MCF 10A (cell line): ENCODE data around the gene DPP9. TPM values are rescaled to one million over a fixed set of nuclear protein-coding genes. Genes with fewer than 3 reads are reported as not detected.

Experiments used
- BruUV-seq: library from RNA; stranded (reverse); fragments of 400-500 nt; replicated peaks from 2 replicates; lab custom pipeline; 2021; lab: Mats Ljungman, UMichigan
- CTCF ChIA-PET: fragments of 300-600 bp; sonication (Branson Sonifier 250); formaldehyde crosslinking; extraction: SDS; loops from one replicate; lab custom pipeline; 2021; ENCODE audit warnings: antibody characterized with exemption, inconsistent platforms; lab: Yijun Ruan, JAX
- POLR2A ChIA-PET: fragments of 300-600, 350-650 bp; sonication (Branson Sonifier 250); formaldehyde crosslinking; extraction: SDS; loops from one replicate; lab custom pipeline; 2020; ENCODE audit warnings: antibody characterized with exemption, inconsistent platforms; lab: Yijun Ruan, JAX
- DNase-seq: peaks from one replicate; pipeline ENCODE4 v3.0.0-alpha.2; 2018; ENCODE audit not compliant: unreplicated experiment
- H3K27ac Mint-ChIP-seq: one replicate; pipeline ENCODE4 v1.8.0; 2022; ENCODE audit warnings: mild to moderate bottlenecking, low read depth, mixed read lengths; ENCODE audit not compliant: unreplicated experiment
- H3K27me3 Mint-ChIP-seq: one replicate; pipeline ENCODE4 v1.8.0; 2022; ENCODE audit warnings: mixed read lengths; ENCODE audit not compliant: insufficient read depth, unreplicated experiment
- H3K36me3 Mint-ChIP-seq: one replicate; pipeline ENCODE4 v1.8.0; 2022; ENCODE audit warnings: mild to moderate bottlenecking, moderate library complexity, mixed read lengths; ENCODE audit not compliant: insufficient read depth, unreplicated experiment
- H3K4me1 Mint-ChIP-seq: one replicate; pipeline ENCODE4 v1.8.0; 2022; ENCODE audit warnings: mixed read lengths; ENCODE audit not compliant: insufficient read depth, unreplicated experiment
- H3K4me3 Mint-ChIP-seq: one replicate; pipeline ENCODE4 v1.8.0; 2022; ENCODE audit warnings: mild to moderate bottlenecking, moderate library complexity, mixed read lengths; ENCODE audit not compliant: unreplicated experiment
- H3K9me3 Mint-ChIP-seq: one replicate; pipeline ENCODE4 v1.8.0; 2022; ENCODE audit warnings: mixed read lengths; ENCODE audit not compliant: unreplicated experiment
- intact Hi-C: fragments of 100-400 bp; cut with micrococcal nuclease; formaldehyde crosslinking; loops from 2 replicates; pipeline ENCODE4 v1.14.1; 2022
- total RNA-seq: library from RNA; stranded (reverse); gene quantifications from 2 replicates; pipeline ENCODE4 v1.2.3, GENCODE V29; 2022
- TF ChIP-seq, protein P1 (sequence below): fragments of 200-600 bp; IDR thresholded peaks from one replicate; pipeline ENCODE4 v1.8.0; 2022; ENCODE audit warnings: antibody characterized with exemption, mild to moderate bottlenecking; ENCODE audit not compliant: unreplicated experiment

Gene DPP9
- total RNA-seq, 1 experiment from 2014 or later, result 90.6 TPM

DNA sequence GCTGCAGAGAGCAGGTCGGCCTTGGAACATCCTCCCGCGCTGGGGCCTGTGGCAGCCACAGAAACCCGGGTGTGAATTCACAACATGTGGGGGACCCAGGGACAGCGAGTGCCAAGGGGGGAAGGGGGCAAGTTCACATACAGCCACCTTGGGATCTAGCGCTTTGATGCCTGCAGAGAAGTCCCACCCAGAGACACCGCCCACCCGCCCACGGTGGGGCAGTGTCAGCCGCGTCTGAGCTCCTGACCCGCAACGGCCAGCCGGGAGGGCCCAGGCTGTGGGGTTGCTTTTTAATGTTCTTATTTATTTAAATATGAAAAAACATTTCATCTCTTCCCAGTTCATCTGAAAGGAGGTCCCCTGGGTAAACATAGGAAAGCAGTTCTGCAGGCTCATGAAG lies 66.4 kb downstream of the DPP9 start:
- intact Hi-C loops, result no loop called here
- Mint-ChIP-seq H3K9me3 (no peaks in the 10 kb centered on the region), H3K27me3 (no peaks in the 10 kb centered on the region), H3K36me3 (peaks cover 56% of the 10 kb centered on the region), H3K4me3 (no peak overlapping the region), H3K27ac (no peak overlapping the region), H3K4me1 (no peaks in the 10 kb centered on the region)
- ChIA-PET POLR2A (interaction anchor here (0.6 kb wide), 2 partner anchors 13 to 319 kb away, joined by 3 read pairs; partner anchors contain the start of gene MYDGF), CTCF (interaction anchor here (0.6 kb wide), 1 partner anchor 11 kb away, joined by 4 read pairs; no protein-coding TSS in a partner anchor)
- DNase-seq, result no peak
- BruUV-seq, result no TSS peak
- TF ChIP-seq, protein P1, sequence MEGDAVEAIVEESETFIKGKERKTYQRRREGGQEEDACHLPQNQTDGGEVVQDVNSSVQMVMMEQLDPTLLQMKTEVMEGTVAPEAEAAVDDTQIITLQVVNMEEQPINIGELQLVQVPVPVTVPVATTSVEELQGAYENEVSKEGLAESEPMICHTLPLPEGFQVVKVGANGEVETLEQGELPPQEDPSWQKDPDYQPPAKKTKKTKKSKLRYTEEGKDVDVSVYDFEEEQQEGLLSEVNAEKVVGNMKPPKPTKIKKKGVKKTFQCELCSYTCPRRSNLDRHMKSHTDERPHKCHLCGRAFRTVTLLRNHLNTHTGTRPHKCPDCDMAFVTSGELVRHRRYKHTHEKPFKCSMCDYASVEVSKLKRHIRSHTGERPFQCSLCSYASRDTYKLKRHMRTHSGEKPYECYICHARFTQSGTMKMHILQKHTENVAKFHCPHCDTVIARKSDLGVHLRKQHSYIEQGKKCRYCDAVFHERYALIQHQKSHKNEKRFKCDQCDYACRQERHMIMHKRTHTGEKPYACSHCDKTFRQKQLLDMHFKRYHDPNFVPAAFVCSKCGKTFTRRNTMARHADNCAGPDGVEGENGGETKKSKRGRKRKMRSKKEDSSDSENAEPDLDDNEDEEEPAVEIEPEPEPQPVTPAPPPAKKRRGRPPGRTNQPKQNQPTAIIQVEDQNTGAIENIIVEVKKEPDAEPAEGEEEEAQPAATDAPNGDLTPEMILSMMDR, result no peak

DNA sequence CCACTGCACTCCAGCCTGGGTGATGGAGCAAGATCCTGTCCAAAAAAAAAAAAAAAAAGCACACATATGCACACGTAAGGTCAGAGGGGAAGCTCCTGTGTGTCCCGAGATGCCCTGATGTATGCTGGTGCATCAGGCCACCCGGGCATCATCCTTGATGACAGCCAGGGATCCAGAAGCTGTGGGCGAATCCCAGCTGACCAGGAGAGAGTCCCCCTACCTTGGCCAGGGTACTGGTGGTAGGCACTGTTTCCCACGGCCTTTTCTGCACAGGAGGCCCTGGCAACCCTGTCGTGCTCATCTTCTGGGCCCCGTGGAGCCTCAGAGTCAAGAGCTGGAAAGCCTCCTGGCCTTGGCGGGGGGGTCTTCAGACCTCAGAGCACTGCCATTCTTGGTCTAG lies 67.5 kb downstream of the DPP9 start:
- intact Hi-C loops, result no loop called here
- DNase-seq, result no peak
- H3K27ac Mint-ChIP-seq, result no peak overlapping the region
- peaks cover 50% of the 10 kb centered on the region for H3K36me3 Mint-ChIP-seq
- no peaks in the 10 kb centered on the region for H3K27me3 Mint-ChIP-seq
- ChIA-PET CTCF (interaction anchor here (0.6 kb wide), 1 partner anchor 51 kb away, joined by 3 read pairs; no protein-coding TSS in a partner anchor), POLR2A (interaction anchor here (1.6 kb wide), 1 partner anchor 13 kb away, joined by 5 read pairs; no protein-coding TSS in a partner anchor)
- TF ChIP-seq, protein P1, result no peak
- no peaks in the 10 kb centered on the region for H3K9me3 Mint-ChIP-seq
- H3K4me3 Mint-ChIP-seq, result no peak overlapping the region
- no TSS peak for BruUV-seq
- no peaks in the 10 kb centered on the region for H3K4me1 Mint-ChIP-seq

DNA sequence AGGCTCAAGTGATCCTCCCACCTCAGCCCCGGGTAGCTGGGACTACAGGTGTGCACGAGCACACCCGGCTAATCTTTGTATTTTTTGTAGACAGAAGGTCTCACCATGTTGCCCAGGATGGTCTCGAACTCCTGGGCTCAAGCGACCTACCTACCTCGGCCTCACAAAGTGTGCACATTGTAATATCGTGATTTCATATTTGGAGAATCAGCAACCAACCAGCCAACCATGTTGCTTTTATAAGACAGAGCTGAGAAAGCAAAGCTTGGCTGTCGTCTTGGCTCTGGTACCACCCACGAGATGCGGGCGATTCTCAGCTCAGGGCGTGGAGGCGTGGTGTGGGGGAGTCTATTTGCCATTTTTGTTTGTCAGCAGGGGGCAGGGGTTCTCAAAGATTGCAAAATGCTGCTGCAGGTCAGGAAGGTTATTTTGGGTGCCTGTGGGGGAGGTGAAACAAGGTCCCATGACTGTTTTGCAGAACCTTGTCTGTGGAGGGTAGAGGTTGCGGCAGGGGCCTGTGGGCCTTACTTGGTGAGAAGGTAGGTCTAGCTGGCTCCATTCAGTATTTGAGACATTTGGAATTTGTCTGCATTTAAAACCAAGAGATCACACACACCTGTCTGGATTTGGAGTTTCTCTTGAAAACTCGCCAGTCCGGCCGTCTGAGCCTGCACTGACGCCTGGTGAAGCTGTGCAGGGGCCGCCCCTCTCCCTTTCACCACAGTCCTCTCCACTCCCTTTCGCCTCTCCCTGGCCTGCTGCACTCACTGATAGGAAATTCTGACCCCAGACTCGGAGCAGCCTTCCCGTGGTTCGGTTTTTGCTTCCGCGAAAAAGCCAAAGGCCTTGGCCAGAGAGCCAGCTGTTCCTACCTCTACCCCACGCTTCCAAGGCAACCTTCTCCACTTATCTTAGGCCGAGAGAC lies 68.9 kb downstream of the DPP9 start:
- intact Hi-C loops, result loop anchor here (5.0 kb wide), 1 partner anchor 68 kb away; the partner anchor contains the start of gene DPP9
- Mint-ChIP-seq H3K27me3 (no peaks in the 10 kb centered on the region), H3K4me1 (no peaks in the 10 kb centered on the region), H3K9me3 (no peaks in the 10 kb centered on the region), H3K4me3 (no peak overlapping the region), H3K27ac (no peak overlapping the region), H3K36me3 (peaks cover 39% of the 10 kb centered on the region)
- DNase-seq, result no peak
- POLR2A ChIA-PET, result interaction anchor here (1.1 to 1.6 kb wide), 2 partner anchors 12 to 14 kb away, joined by 3 to 5 read pairs; no protein-coding TSS in a partner anchor
- CTCF ChIA-PET, result interaction anchor here (0.7 kb wide), 2 partner anchors 137 to 142 kb away, joined by 3 read pairs; partner anchors contain the start of gene FEM1A
- BruUV-seq, result TSS peak; percentile 3
- TF ChIP-seq, protein P1, result no peak
